OCI-LY3 (cell line): ENCODE data around the gene TBC1D22B.
A peak's percentile ranks its signal among the peaks of the same experiment; 100 is the strongest.

Experiments
- H2AFZ ChIP-seq: fragments of 200-600, 300-600 bp; shearing (Covaris generic); 2 replicates; pipeline ENCODE4 v1.6.0; 2014; ENCODE audit warnings: antibody characterized with exemption, low read depth, low read length
- H3K27ac ChIP-seq: fragments of 200-600, 300-600 bp; sonication (generic); 2 replicates; pipeline ENCODE4 v1.5.1; 2014; ENCODE audit warnings: mild to moderate bottlenecking, low read length, moderate library complexity, mixed read lengths
- H3K27me3 ChIP-seq: fragments of 200-600, 300-600 bp; sonication (generic); 2 replicates; pipeline ENCODE4 v1.6.1; 2014; ENCODE audit warnings: low read depth, low read length, mixed read lengths
- H3K36me3 ChIP-seq: fragments of 200-600, 300-600 bp; sonication (generic); replicated peaks from 2 replicates; pipeline ENCODE3; 2014; ENCODE audit warnings: low read depth, low read length, mixed read lengths
- H3K4me1 ChIP-seq: fragments of 300-600, 200-600 bp; sonication (generic); 2 replicates; pipeline ENCODE4 v1.6.1; 2014; ENCODE audit warnings: low read length, mixed read lengths
- H3K4me2 ChIP-seq: fragments of 200-600, 300-600 bp; sonication (generic); 2 replicates; pipeline ENCODE4 v1.6.1; 2014; ENCODE audit warnings: low read length, mixed read lengths
- H3K4me3 ChIP-seq: fragments of 300-600, 200-600 bp; sonication (generic); 2 replicates; pipeline ENCODE4 v1.5.1; 2014; ENCODE audit warnings: antibody characterized with exemption, mild to moderate bottlenecking, low read length, moderate library complexity
- H3K79me2 ChIP-seq: fragments of 300-600, 200-600 bp; shearing (Covaris generic); 2 replicates; pipeline ENCODE4 v1.6.1; 2014; ENCODE audit warnings: mild to moderate bottlenecking, low read length, mixed read lengths
- H3K9ac ChIP-seq: fragments of 300-600, 200-600 bp; shearing (Covaris generic); 2 replicates; pipeline ENCODE4 v1.6.0; 2014; ENCODE audit warnings: mild to moderate bottlenecking, low read length, moderate library complexity
- H3K9me3 ChIP-seq: fragments of 200-600, 300-600 bp; shearing (Covaris generic); 2 replicates; pipeline ENCODE4 v1.6.1; 2014; ENCODE audit warnings: low read length, mixed read lengths; ENCODE audit not compliant: insufficient read depth
- H4K20me1 ChIP-seq: fragments of 200-600, 300-600 bp; sonication (generic); 2 replicates; pipeline ENCODE4 v1.6.1; 2016; ENCODE audit warnings: low read length, mixed read lengths; ENCODE audit not compliant: insufficient read depth
- CTCF ChIP-seq: fragments of 200-600, 300-600 bp; sonication (generic); IDR thresholded peaks from 2 replicates; pipeline ENCODE4 v1.5.1; 2014; ENCODE audit warnings: antibody characterized with exemption, low read length, low read depth
- EZH2phosphoT487 ChIP-seq: fragments of 200-600 bp; shearing (Covaris generic); IDR thresholded peaks from 2 replicates; pipeline ENCODE4 v1.6.1; 2018; ENCODE audit warnings: antibody characterized with exemption, mixed run types, low read depth

The TBC1D22B gene

GRCh38 chr6:37347670-37348111 is 90.1 kb downstream of the TBC1D22B start:
- TF ChIP-seq EZH2phosphoT487 (no peak), CTCF (no peak)
- no peak overlapping the region for H3K27ac ChIP-seq
- H3K4me2 ChIP-seq = no peak overlapping the region
- no peak overlapping the region for H2AFZ ChIP-seq
- H3K36me3 ChIP-seq = no peaks in the 10 kb centered on the region
- H3K79me2 ChIP-seq = no peaks in the 10 kb centered on the region
- H4K20me1 ChIP-seq = no peaks in the 10 kb centered on the region
- no peak overlapping the region for H3K9ac ChIP-seq
- H3K27me3 ChIP-seq = peaks cover 6% of the 10 kb centered on the region; the same call in 1 of the 2 replicates
- H3K4me3 ChIP-seq = no peak overlapping the region
- H3K9me3 ChIP-seq = no peaks in the 10 kb centered on the region
- H3K4me1 ChIP-seq = no peaks in the 10 kb centered on the region

GRCh38 chr6:37351027-37351426 is 93.5 kb downstream of the TBC1D22B start:
- H4K20me1 ChIP-seq = peaks cover 13% of the 10 kb centered on the region; the same call in 1 of the 2 replicates
- H3K9me3 ChIP-seq = no peaks in the 10 kb centered on the region
- H3K4me2 ChIP-seq = no peak overlapping the region

GRCh38 chr6:37352384-37352783 is 94.8 kb downstream of the TBC1D22B start:
- Histone ChIP-seq H4K20me1 (peaks cover 24% of the 10 kb centered on the region; the same call in 1 of the 2 replicates), H3K9ac (no peak overlapping the region), H3K4me3 (no peak overlapping the region), H3K9me3 (no peaks in the 10 kb centered on the region), H3K36me3 (no peaks in the 10 kb centered on the region), H3K27me3 (no peaks in the 10 kb centered on the region), H3K4me1 (peaks cover 12% of the 10 kb centered on the region), H3K79me2 (peaks cover 36% of the 10 kb centered on the region), H3K27ac (no peak overlapping the region), H2AFZ (no peak overlapping the region), H3K4me2 (no peak overlapping the region)
- TF ChIP-seq EZH2phosphoT487 = no peak
- no peak for TF ChIP-seq CTCF

More at GRCh38 chr6:37351027-37351426, 93.5 kb downstream of the TBC1D22B start:
- H3K4me1 ChIP-seq = peaks cover 12% of the 10 kb centered on the region
- H3K9ac ChIP-seq = no peak overlapping the region
- TF ChIP-seq CTCF (no peak), EZH2phosphoT487 (no peak)
- H3K36me3 ChIP-seq = no peaks in the 10 kb centered on the region
- no peaks in the 10 kb centered on the region for H3K27me3 ChIP-seq
- no peak overlapping the region for H3K27ac ChIP-seq
- no peak overlapping the region for H3K4me3 ChIP-seq
- H3K79me2 ChIP-seq = peaks cover 22% of the 10 kb centered on the region
- H2AFZ ChIP-seq = no peak overlapping the region

- Histone ChIP-seq H3K4me2 (peak within 1 kb of the TSS; percentile 99), H3K27ac (peak within 1 kb of the TSS; percentile 15; the same call in 1 of the 2 replicates), H3K9ac (peak within 1 kb of the TSS; percentile 82), H3K4me3 (peak within 1 kb of the TSS; percentile 83), H3K36me3 (no peaks in the 10 kb centered on the region), H2AFZ (peak within 1 kb of the TSS; percentile 93), H3K79me2 (peaks cover 49% of the 10 kb centered on the region), H3K4me1 (peaks cover 12% of the 10 kb centered on the region), H3K27me3 (no peaks in the 10 kb centered on the region), H4K20me1 (peaks cover 37% of the 10 kb centered on the region), H3K9me3 (no peaks in the 10 kb centered on the region)
- TF ChIP-seq EZH2phosphoT487 = no peak
These were observed 96.4 kb downstream of the TBC1D22B start, which contains the start of gene RNF8 for GRCh38 chr6:37353761-37354525. Gene RNF8 (plus strand): TSS chr6:37353983. CDS start chr6:37354165, 182 bp downstream.
